Measurements from ENCODE around the gene SMAP1.

DNA sequence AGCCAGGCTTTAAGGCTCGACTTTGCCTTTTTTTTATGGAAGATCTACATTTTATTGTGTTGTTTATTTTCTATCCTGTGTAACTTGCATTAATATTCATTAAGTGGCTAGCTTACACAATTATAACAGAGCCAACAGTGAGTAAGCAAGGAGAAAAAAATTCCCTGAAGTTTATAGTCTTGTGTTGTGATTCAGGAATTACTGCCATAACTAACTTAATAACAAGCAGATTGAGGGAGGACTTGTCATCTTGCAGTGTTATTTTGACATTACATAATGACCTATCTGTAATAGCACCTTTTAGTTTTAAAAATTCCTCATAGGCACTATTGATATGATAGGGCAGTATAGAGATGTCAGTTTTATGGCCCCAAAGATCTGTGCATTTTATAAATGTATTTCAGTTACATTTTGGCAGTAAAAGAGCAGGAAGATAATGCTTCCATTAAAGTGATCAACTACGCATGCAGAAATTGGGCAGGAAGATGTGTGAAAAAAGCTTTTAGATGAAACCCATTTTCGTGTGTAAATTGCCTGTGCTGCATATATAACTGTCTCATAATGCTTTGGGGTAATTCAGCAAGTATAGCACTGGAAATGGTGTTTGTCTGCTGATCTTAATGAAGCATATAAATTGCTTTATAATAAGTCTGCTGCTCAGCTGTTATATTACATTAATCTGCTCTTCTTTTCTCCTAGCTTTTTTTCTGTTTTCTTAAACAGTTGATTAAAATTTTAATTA is 123.0 kb downstream of the SMAP1 start:
- no peak for TF ChIP-seq YY1 (IDR thresholded peaks at IDR 0.05; ENCODE audit: insufficient read depth, insufficient read length)
- no peak for TF ChIP-seq SUZ12 (IDR thresholded peaks at IDR 0.05; ENCODE audit: extremely low read depth, insufficient read depth, insufficient read length)
